ENCODE results near the gene HTR3C.

HTR3C gene

DNA sequence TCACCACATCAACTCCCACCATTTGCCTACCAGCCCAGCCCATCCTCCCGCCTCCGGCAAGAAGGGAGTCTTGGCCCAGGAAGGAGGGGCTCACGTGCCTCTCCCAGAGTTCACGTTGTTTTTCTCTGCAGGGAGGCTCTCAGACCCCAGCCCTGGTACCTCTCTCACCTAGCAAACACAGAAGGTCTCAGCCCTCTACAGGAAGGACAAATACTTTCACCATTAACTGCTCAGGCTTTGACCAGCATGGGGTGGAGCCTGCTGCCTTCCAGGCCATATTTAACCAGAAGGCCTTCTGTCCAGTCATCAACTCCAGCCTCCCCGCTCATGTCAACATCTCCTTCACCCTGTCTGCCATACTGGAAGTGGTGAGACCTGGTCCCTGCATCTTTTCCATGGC is 25.0 kb downstream of the HTR3C start:
- peak; percentile 12 for DNase-seq (ENCODE audit: low read depth)
- no peak overlapping the region for H3K4me3 ChIP-seq (ENCODE audit: low read depth, low read length)
- TF ChIP-seq, protein P1, sequence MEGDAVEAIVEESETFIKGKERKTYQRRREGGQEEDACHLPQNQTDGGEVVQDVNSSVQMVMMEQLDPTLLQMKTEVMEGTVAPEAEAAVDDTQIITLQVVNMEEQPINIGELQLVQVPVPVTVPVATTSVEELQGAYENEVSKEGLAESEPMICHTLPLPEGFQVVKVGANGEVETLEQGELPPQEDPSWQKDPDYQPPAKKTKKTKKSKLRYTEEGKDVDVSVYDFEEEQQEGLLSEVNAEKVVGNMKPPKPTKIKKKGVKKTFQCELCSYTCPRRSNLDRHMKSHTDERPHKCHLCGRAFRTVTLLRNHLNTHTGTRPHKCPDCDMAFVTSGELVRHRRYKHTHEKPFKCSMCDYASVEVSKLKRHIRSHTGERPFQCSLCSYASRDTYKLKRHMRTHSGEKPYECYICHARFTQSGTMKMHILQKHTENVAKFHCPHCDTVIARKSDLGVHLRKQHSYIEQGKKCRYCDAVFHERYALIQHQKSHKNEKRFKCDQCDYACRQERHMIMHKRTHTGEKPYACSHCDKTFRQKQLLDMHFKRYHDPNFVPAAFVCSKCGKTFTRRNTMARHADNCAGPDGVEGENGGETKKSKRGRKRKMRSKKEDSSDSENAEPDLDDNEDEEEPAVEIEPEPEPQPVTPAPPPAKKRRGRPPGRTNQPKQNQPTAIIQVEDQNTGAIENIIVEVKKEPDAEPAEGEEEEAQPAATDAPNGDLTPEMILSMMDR (conservative IDR thresholded peaks at IDR 0.05; ENCODE audit: low read depth, low read length) = no peak

DNA sequence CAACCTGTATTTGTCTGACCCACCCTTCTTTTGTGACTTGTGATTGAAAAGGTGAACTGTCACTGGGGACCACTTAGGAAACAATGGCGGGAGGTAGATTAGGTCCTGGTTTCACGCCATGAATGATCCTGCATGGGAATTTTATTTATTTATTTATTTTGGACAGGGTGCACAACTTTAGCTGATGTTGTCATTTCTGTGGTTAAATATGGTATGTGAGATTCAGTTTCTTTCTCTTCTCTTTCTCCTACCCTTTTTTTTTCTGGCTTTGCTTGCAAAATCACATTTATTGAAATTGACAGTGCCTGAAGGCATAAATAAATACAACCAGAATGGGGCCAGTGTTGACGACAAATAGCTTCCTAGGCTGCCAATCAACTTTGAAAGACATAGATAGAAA is 26.0 kb downstream of the HTR3C start:
- TF ChIP-seq, protein P1 (conservative IDR thresholded peaks at IDR 0.05; ENCODE audit: low read depth, low read length) = no peak
- peak; percentile 66 for DNase-seq (ENCODE audit: low read depth)
- no peak overlapping the region for H3K4me3 ChIP-seq (ENCODE audit: low read depth, low read length)

DNA sequence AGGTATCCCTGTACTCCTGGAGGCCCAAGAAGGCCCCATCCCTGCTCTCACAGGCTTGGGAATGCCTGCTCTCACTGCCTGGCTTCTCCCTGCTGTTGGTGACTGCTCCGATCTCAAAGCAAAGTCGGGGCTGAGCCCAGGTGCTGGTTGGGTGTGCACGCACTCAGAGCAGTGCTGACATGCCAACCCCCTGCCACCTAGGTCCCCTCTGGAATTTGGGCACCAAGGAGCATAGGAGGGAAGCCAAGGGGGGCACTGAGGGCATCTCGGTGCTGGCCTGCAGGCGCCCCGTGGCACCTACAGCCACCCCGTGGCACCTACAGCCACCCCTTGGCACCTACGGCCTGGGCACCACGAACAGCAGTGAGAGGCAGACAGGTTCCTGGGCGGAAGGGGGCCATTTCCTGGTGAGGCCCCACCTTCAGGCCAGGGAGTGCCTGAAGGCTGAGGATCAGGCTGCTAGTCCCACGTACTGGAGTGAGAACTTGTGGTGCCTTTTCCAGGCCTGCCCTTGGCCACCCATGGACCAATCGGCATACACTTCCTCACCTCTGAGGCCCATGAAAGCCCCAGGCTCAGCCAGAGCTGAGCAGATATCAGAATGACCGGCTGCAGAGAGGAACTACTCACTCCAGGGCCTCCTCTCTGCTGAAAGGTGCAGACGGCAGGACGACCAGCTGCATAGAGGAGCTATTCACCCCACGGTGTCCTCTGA is 28.4 kb downstream of the HTR3C start:
- TF ChIP-seq, protein P1 (conservative IDR thresholded peaks at IDR 0.05; ENCODE audit: low read depth, low read length) = no peak
- DNase-seq (ENCODE audit: low read depth) = no peak
- H3K4me3 ChIP-seq (ENCODE audit: low read depth, low read length) = no peak overlapping the region

DNA sequence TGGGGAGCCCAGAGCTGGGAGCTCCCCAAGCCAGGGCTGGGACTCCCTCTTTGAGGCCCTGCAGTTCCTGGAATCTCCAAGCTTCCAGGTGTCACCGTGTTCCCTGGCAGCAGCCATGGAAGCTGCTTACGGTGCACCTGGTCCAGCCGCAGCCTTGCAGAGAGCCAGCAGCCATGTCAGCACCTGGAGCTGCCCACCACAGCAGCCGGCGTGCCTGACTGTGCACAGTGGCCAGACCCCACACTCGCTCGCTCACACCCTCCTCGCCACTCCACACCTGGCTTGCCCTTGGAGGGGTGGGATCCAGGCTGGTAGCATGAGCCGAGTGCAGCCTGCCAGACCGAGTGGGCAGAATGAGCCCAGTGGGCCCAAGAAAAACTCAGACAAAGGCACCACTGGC is 29.2 kb downstream of the HTR3C start:
- DNase-seq (ENCODE audit: low read depth) = no peak
- no peak overlapping the region for H3K4me3 ChIP-seq (ENCODE audit: low read depth, low read length)
- TF ChIP-seq, protein P1 (conservative IDR thresholded peaks at IDR 0.05; ENCODE audit: low read depth, low read length) = no peak

DNA sequence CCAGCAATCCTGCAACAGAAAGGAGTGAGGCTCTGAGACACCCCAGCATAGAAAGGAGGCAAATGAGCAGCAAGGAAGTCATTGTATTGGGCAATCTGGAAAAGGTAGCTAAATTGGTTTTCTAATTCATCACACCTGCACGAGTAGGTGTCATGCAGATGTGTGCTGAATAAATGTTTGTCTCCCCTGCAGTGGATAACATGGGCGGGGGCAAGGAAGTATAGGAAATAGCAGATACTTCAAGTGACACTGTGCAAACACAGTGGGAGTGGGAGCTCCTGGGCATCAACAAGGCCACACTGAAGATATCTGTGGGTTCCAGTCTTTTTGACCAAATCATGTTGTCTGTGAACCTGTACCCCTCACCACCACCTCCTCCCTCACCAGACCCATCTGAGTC is 29.6 kb downstream of the HTR3C start:
- H3K4me3 ChIP-seq (ENCODE audit: low read depth, low read length) = no peak overlapping the region
- no peak for DNase-seq (ENCODE audit: low read depth)
- TF ChIP-seq, protein P1 (conservative IDR thresholded peaks at IDR 0.05; ENCODE audit: low read depth, low read length) = no peak

DNA sequence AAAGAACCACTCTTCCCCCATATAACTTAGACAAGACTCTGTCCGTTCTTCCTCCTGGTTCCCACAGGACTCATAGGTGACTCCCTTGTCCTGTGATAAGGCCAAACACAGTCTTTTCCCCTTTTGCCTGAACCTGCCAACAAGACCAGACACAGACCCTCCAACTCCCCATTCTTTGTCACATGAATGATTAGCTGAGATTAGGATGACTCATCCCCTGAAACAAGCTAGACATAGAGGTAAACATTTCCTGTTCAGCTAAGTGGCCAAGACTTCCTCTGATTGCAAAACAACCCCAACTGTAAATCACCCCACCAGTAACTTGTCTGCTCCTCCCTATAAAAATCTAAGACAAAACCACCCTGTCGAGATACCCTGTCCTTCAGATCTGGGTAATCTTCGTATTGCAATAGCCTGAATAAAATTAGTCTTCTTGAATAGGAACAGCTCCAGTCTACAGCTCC is 32.6 kb downstream of the HTR3C start:
- TF ChIP-seq, protein P1 (conservative IDR thresholded peaks at IDR 0.05; ENCODE audit: low read depth, low read length) = no peak
- no peak overlapping the region for H3K4me3 ChIP-seq (ENCODE audit: low read depth, low read length)
- DNase-seq (ENCODE audit: low read depth) = peak; percentile 61

DNA sequence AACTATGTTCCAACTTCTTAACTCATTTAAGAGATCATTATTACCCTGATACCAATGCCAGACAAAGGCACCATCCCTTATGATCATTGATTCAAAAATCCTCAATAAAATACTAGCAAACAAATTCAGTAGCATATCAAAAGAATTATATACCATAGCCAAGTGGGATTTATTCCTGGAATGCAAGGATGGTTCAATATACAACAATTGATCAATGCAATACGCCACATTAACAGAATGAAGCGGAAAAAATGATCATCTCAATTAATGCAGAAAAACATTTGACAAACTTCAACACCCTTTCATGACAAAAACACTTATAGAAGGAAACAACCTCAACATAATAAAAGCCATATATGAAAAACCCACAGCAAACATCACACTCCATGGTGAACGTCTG is 39.4 kb downstream of the HTR3C start:
- DNase-seq (ENCODE audit: low read depth) = no peak
- H3K4me3 ChIP-seq (ENCODE audit: low read depth, low read length) = no peak overlapping the region
- TF ChIP-seq, protein P1 (conservative IDR thresholded peaks at IDR 0.05; ENCODE audit: low read depth, low read length) = no peak
